HL-60 (cell line): ENCODE results near the gene RPL6.

Source experiments
- GABPA ChIP-seq: IDR thresholded peaks from 2 replicates; pipeline ENCODE4 v1.6.1; 2012; ENCODE audit warnings: low read depth
- TF ChIP-seq, protein P1 (sequence below): IDR thresholded peaks from one replicate; pipeline ENCODE4 v1.5.1; 2011; ENCODE audit warnings: low read length, control low read depth, inconsistent platforms; ENCODE audit not compliant: insufficient read depth
- TF ChIP-seq, protein P2 (sequence below): IDR thresholded peaks from 2 replicates; pipeline ENCODE4 v1.6.1; 2012; ENCODE audit warnings: low read depth; ENCODE audit not compliant: insufficient replicate concordance

DNA sequence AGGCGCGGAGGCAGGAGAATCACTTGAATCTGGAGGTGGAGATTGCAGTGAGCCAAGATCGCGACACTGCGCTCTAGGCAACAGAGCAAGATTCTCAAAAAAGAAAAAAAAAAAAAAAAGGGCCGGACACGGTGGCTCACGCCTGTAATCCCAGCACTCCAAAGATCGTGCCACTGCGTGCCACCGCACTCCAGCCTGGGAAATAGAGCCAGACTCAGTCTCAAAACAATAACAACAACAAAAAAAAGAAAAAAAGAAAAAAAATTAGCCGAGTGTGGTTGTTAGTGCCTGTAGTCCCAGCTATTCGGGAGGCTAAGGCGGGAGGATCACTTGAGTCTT is 470 bp upstream of the RPL6 start:
- TF ChIP-seq, protein P1, sequence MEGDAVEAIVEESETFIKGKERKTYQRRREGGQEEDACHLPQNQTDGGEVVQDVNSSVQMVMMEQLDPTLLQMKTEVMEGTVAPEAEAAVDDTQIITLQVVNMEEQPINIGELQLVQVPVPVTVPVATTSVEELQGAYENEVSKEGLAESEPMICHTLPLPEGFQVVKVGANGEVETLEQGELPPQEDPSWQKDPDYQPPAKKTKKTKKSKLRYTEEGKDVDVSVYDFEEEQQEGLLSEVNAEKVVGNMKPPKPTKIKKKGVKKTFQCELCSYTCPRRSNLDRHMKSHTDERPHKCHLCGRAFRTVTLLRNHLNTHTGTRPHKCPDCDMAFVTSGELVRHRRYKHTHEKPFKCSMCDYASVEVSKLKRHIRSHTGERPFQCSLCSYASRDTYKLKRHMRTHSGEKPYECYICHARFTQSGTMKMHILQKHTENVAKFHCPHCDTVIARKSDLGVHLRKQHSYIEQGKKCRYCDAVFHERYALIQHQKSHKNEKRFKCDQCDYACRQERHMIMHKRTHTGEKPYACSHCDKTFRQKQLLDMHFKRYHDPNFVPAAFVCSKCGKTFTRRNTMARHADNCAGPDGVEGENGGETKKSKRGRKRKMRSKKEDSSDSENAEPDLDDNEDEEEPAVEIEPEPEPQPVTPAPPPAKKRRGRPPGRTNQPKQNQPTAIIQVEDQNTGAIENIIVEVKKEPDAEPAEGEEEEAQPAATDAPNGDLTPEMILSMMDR, result no peak
- no peak for TF ChIP-seq GABPA
- TF ChIP-seq, protein P2, sequence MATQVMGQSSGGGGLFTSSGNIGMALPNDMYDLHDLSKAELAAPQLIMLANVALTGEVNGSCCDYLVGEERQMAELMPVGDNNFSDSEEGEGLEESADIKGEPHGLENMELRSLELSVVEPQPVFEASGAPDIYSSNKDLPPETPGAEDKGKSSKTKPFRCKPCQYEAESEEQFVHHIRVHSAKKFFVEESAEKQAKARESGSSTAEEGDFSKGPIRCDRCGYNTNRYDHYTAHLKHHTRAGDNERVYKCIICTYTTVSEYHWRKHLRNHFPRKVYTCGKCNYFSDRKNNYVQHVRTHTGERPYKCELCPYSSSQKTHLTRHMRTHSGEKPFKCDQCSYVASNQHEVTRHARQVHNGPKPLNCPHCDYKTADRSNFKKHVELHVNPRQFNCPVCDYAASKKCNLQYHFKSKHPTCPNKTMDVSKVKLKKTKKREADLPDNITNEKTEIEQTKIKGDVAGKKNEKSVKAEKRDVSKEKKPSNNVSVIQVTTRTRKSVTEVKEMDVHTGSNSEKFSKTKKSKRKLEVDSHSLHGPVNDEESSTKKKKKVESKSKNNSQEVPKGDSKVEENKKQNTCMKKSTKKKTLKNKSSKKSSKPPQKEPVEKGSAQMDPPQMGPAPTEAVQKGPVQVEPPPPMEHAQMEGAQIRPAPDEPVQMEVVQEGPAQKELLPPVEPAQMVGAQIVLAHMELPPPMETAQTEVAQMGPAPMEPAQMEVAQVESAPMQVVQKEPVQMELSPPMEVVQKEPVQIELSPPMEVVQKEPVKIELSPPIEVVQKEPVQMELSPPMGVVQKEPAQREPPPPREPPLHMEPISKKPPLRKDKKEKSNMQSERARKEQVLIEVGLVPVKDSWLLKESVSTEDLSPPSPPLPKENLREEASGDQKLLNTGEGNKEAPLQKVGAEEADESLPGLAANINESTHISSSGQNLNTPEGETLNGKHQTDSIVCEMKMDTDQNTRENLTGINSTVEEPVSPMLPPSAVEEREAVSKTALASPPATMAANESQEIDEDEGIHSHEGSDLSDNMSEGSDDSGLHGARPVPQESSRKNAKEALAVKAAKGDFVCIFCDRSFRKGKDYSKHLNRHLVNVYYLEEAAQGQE, result no peak
